Measurements from ENCODE around the gene SETD7.

DNA sequence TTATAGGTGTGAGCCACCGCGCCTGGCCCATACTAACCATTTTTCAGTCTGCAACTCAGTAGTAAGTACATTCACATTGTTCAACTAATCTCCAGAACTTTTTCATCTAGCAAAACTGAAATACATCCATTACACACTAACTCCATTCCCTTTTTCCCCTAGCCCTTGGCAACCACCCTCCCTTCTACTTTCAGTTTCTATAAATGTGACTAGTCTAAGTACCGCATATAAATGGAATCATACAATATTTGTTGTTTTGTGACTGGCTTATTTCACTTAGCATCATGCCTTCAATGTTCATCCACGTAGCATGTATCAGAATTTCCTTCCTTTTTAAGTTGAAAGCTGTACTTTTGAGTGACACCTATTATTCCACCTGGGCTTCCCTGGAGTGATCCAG lies 44.6 kb upstream of the SETD7 start:
- TF ChIP-seq KDM4A (IDR thresholded peaks at IDR 0.05; ENCODE audit: low read depth, low read length, severe bottlenecking) (no peak), EZH2 (IDR thresholded peaks at IDR 0.05; ENCODE audit: low read depth, low read length, severe bottlenecking) (no peak), USF2 (IDR thresholded peaks at IDR 0.05; ENCODE audit: low read length) (no peak), POLR2AphosphoS5 (IDR thresholded peaks at IDR 0.05; ENCODE audit: low read depth, low read length) (no peak)
- TF ChIP-seq, protein P1, sequence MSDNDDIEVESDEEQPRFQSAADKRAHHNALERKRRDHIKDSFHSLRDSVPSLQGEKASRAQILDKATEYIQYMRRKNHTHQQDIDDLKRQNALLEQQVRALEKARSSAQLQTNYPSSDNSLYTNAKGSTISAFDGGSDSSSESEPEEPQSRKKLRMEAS (IDR thresholded peaks at IDR 0.05) = no peak

Data from H1 (cell line).